HUES6 (cell line): ENCODE results near the gene NTRK2.

Experiments used
- H3K27ac ChIP-seq: 2 replicates; pipeline ENCODE4 v1.7.0; 2013; ENCODE audit warnings: low read depth, mild to moderate bottlenecking, low read length, inconsistent platforms
- H3K27me3 ChIP-seq: 2 replicates; pipeline ENCODE4 v1.6.1; 2013; ENCODE audit warnings: low read length; ENCODE audit not compliant: control insufficient read depth, insufficient read depth
- H3K36me3 ChIP-seq: 2 replicates; pipeline ENCODE4 v1.6.1; 2013; ENCODE audit warnings: low read length; ENCODE audit not compliant: control insufficient read depth, insufficient read depth
- H3K4me1 ChIP-seq: 2 replicates; pipeline ENCODE4 v1.6.1; 2013; ENCODE audit warnings: low read length; ENCODE audit not compliant: control insufficient read depth, insufficient read depth
- H3K4me3 ChIP-seq: 2 replicates; pipeline ENCODE4 v1.5.1; 2013; ENCODE audit warnings: low read depth, low read length
- H3K9ac ChIP-seq: one replicate; pipeline ENCODE4 v1.6.1; 2013; ENCODE audit warnings: mild to moderate bottlenecking, low read length
- H3K9me3 ChIP-seq: 2 replicates; pipeline ENCODE4 v1.6.1; 2013; ENCODE audit warnings: low read depth, low read length; ENCODE audit not compliant: control insufficient read depth, insufficient read depth

The NTRK2 gene

GRCh38 chr9:84832453-84832852, 162.9 kb downstream of the NTRK2 start:
- no peaks in the 10 kb centered on the region for H3K4me1 ChIP-seq
- no peaks in the 10 kb centered on the region for H3K9me3 ChIP-seq
- no peak overlapping the region for H3K9ac ChIP-seq
- H3K27me3 ChIP-seq: no peaks in the 10 kb centered on the region
- H3K27ac ChIP-seq: no peak overlapping the region
- H3K4me3 ChIP-seq: no peak overlapping the region
- H3K36me3 ChIP-seq: no peaks in the 10 kb centered on the region

- H3K36me3 ChIP-seq: no peaks in the 10 kb centered on the region
- peaks cover 2% of the 10 kb centered on the region; the same call in 1 of the 2 replicates for H3K4me1 ChIP-seq
- no peaks in the 10 kb centered on the region for H3K9me3 ChIP-seq
- no peak overlapping the region for H3K9ac ChIP-seq
- H3K4me3 ChIP-seq: no peak overlapping the region
- no peaks in the 10 kb centered on the region for H3K27me3 ChIP-seq
- no peak overlapping the region for H3K27ac ChIP-seq
These were observed 164.9 kb downstream of the NTRK2 start for GRCh38 chr9:84834426-84834825.

- Histone ChIP-seq H3K36me3 (no peaks in the 10 kb centered on the region), H3K27ac (no peak overlapping the region), H3K27me3 (no peaks in the 10 kb centered on the region), H3K9ac (no peak overlapping the region), H3K9me3 (no peaks in the 10 kb centered on the region), H3K4me1 (peaks cover 12% of the 10 kb centered on the region; the same call in 1 of the 2 replicates), H3K4me3 (no peak overlapping the region)
These were observed 166.2 kb downstream of the NTRK2 start for GRCh38 chr9:84835745-84836144.

- H3K27me3 ChIP-seq: no peaks in the 10 kb centered on the region
- H3K36me3 ChIP-seq: no peaks in the 10 kb centered on the region
- H3K27ac ChIP-seq: no peak overlapping the region
- no peak overlapping the region for H3K4me3 ChIP-seq
- H3K4me1 ChIP-seq: peaks cover 12% of the 10 kb centered on the region; the same call in 1 of the 2 replicates
- H3K9ac ChIP-seq: no peak overlapping the region
- H3K9me3 ChIP-seq: no peaks in the 10 kb centered on the region
These were observed 169.3 kb downstream of the NTRK2 start for GRCh38 chr9:84838879-84839278.

GRCh38 chr9:84839541-84839940, 170.0 kb downstream of the NTRK2 start:
- peaks cover 12% of the 10 kb centered on the region; the same call in 1 of the 2 replicates for H3K4me1 ChIP-seq
- no peak overlapping the region for H3K4me3 ChIP-seq
- no peaks in the 10 kb centered on the region for H3K36me3 ChIP-seq
- no peak overlapping the region for H3K9ac ChIP-seq
- no peaks in the 10 kb centered on the region for H3K27me3 ChIP-seq
- no peak overlapping the region for H3K27ac ChIP-seq
- no peaks in the 10 kb centered on the region for H3K9me3 ChIP-seq

- no peaks in the 10 kb centered on the region for H3K27me3 ChIP-seq
- H3K9me3 ChIP-seq: peaks cover 7% of the 10 kb centered on the region; the same call in 1 of the 2 replicates
- H3K27ac ChIP-seq: no peak overlapping the region
- H3K4me1 ChIP-seq: peaks cover 20% of the 10 kb centered on the region
- H3K9ac ChIP-seq: no peak overlapping the region
- H3K36me3 ChIP-seq: no peaks in the 10 kb centered on the region
- H3K4me3 ChIP-seq: no peak overlapping the region
These were observed 172.4 kb downstream of the NTRK2 start for GRCh38 chr9:84841931-84842330.

GRCh38 chr9:84843175-84843824, 173.8 kb downstream of the NTRK2 start:
- Histone ChIP-seq H3K4me3 (no peak overlapping the region), H3K27ac (no peak overlapping the region), H3K4me1 (peaks cover 24% of the 10 kb centered on the region), H3K27me3 (no peaks in the 10 kb centered on the region), H3K9me3 (peaks cover 7% of the 10 kb centered on the region; the same call in 1 of the 2 replicates), H3K36me3 (no peaks in the 10 kb centered on the region), H3K9ac (no peak overlapping the region)

GRCh38 chr9:84845956-84846900, 176.7 kb downstream of the NTRK2 start:
- H3K27ac ChIP-seq: no peak overlapping the region
- H3K4me3 ChIP-seq: no peak overlapping the region
- no peaks in the 10 kb centered on the region for H3K27me3 ChIP-seq
- no peaks in the 10 kb centered on the region for H3K36me3 ChIP-seq
- H3K9ac ChIP-seq: no peak overlapping the region
- peaks cover 21% of the 10 kb centered on the region for H3K4me1 ChIP-seq
- peaks cover 7% of the 10 kb centered on the region; the same call in 1 of the 2 replicates for H3K9me3 ChIP-seq

GRCh38 chr9:84846906-84847305, 177.4 kb downstream of the NTRK2 start:
- Histone ChIP-seq H3K9me3 (peaks cover 7% of the 10 kb centered on the region; the same call in 1 of the 2 replicates), H3K4me3 (no peak overlapping the region), H3K4me1 (peaks cover 28% of the 10 kb centered on the region), H3K27me3 (no peaks in the 10 kb centered on the region), H3K36me3 (no peaks in the 10 kb centered on the region), H3K27ac (no peak overlapping the region), H3K9ac (no peak overlapping the region)

GRCh38 chr9:84849049-84849448, 179.5 kb downstream of the NTRK2 start:
- no peak overlapping the region for H3K9ac ChIP-seq
- peaks cover 45% of the 10 kb centered on the region for H3K4me1 ChIP-seq
- peaks cover 7% of the 10 kb centered on the region; the same call in 1 of the 2 replicates for H3K9me3 ChIP-seq
- no peaks in the 10 kb centered on the region for H3K36me3 ChIP-seq
- no peak overlapping the region for H3K4me3 ChIP-seq
- no peak overlapping the region for H3K27ac ChIP-seq
- no peaks in the 10 kb centered on the region for H3K27me3 ChIP-seq
